ENCODE measurements around the gene CCDC30.

The CCDC30 gene

DNA sequence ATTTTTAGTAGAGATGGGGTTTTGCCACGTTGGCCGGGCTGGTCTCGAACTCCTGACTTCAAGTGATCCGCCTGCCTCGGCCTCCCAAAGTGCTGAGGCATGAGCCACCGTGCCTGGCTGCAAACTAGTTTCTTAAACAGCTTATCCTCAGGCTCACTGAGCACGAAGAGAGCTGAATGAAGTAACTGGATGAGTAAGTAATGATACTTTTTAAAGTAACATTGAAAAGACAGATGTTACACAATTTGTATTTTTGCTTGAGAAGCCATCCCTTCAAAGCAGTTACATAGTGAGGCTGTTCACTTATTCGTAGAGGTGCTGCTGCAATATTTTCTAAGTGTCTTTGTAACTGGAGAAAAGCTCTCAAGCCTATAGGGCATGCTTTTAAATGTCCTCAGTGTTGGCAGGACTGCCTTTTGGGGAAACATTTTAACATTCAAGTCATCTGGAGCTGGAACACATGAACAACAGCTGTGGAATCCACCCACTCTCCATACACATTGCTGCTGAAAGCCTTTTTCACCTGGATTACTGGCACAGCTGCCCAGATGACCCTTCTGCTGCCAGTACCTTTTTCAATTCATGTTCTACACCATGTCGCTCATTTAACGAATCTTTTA lies 216.4 kb downstream of the CCDC30 start:
- no peak overlapping the region for H2AFZ ChIP-seq (ENCODE audit: low read length)
- H3K27me3 ChIP-seq (ENCODE audit: insufficient read depth, low read length, poor library complexity, severe bottlenecking): no peaks in the 10 kb centered on the region
- peaks cover 22% of the 10 kb centered on the region for H3K4me1 ChIP-seq (ENCODE audit: insufficient read depth, low read length, poor library complexity, severe bottlenecking)
- H3K4me3 ChIP-seq (ENCODE audit: low read length, poor library complexity, severe bottlenecking): no peak overlapping the region
- no peaks in the 10 kb centered on the region for H3K9me2 ChIP-seq (replicated peaks; ENCODE audit: low read depth, low read length)
- H4K20me1 ChIP-seq (ENCODE audit: insufficient read depth, low read length, poor library complexity, severe bottlenecking): peaks cover 15% of the 10 kb centered on the region
- H3K36me3 ChIP-seq (ENCODE audit: insufficient read depth, low read length): peaks cover 26% of the 10 kb centered on the region
- H3K9me3 ChIP-seq (ENCODE audit: insufficient read depth, low read depth, low read length): no peaks in the 10 kb centered on the region
- TF ChIP-seq, protein P1, sequence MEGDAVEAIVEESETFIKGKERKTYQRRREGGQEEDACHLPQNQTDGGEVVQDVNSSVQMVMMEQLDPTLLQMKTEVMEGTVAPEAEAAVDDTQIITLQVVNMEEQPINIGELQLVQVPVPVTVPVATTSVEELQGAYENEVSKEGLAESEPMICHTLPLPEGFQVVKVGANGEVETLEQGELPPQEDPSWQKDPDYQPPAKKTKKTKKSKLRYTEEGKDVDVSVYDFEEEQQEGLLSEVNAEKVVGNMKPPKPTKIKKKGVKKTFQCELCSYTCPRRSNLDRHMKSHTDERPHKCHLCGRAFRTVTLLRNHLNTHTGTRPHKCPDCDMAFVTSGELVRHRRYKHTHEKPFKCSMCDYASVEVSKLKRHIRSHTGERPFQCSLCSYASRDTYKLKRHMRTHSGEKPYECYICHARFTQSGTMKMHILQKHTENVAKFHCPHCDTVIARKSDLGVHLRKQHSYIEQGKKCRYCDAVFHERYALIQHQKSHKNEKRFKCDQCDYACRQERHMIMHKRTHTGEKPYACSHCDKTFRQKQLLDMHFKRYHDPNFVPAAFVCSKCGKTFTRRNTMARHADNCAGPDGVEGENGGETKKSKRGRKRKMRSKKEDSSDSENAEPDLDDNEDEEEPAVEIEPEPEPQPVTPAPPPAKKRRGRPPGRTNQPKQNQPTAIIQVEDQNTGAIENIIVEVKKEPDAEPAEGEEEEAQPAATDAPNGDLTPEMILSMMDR (conservative IDR thresholded peaks at IDR 0.05; ENCODE audit: low read length): no peak
- TF ChIP-seq EZH2phosphoT487 (IDR thresholded peaks at IDR 0.05; ENCODE audit: borderline replicate concordance): no peak
- no peak overlapping the region for H3K4me2 ChIP-seq (ENCODE audit: low read depth, low read length, poor library complexity, severe bottlenecking)
- peaks cover 40% of the 10 kb centered on the region for H3K79me2 ChIP-seq (ENCODE audit: insufficient read depth, low read length)
- no peaks in the 10 kb centered on the region for H3F3A ChIP-seq (ENCODE audit: low read depth)
- no peak overlapping the region for H3K9ac ChIP-seq (ENCODE audit: low read depth, low read length, poor library complexity, severe bottlenecking)

DNA sequence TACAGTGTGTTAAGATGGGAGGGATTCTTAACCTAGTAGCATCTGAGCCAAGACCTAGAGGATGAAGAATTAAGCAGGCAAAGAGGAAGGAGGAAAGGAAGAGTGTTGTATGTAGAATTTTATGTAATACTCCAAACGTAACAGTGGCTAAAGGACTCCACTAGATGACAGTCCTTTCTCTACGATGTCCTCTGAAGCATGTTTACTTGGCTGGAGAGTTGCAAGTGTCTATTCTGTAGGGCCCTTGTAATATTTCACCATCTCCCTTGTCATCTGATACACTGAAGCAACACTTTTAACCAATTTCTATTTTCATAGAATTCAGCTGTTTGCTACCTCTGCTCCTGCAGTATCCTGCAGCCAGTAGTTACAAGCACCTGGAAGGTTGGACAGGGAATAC lies 217.0 kb downstream of the CCDC30 start:
- Histone ChIP-seq H3K9ac (ENCODE audit: low read depth, low read length, poor library complexity, severe bottlenecking) (peak overlapping the region; percentile 92), H3K79me2 (ENCODE audit: insufficient read depth, low read length) (peaks cover 45% of the 10 kb centered on the region), H3K36me3 (ENCODE audit: insufficient read depth, low read length) (peaks cover 22% of the 10 kb centered on the region), H2AFZ (ENCODE audit: low read length) (no peak overlapping the region), H3K27me3 (ENCODE audit: insufficient read depth, low read length, poor library complexity, severe bottlenecking) (no peaks in the 10 kb centered on the region), H3K4me2 (ENCODE audit: low read depth, low read length, poor library complexity, severe bottlenecking) (peak overlapping the region; percentile 90), H3K9me2 (replicated peaks; ENCODE audit: low read depth, low read length) (no peaks in the 10 kb centered on the region), H3K4me3 (ENCODE audit: low read length, poor library complexity, severe bottlenecking) (peak overlapping the region; percentile 83), H3F3A (ENCODE audit: low read depth) (no peaks in the 10 kb centered on the region), H3K4me1 (ENCODE audit: insufficient read depth, low read length, poor library complexity, severe bottlenecking) (peaks cover 28% of the 10 kb centered on the region), H4K20me1 (ENCODE audit: insufficient read depth, low read length, poor library complexity, severe bottlenecking) (peaks cover 21% of the 10 kb centered on the region), H3K9me3 (ENCODE audit: insufficient read depth, low read depth, low read length) (no peaks in the 10 kb centered on the region)
- TF ChIP-seq, protein P1 (conservative IDR thresholded peaks at IDR 0.05; ENCODE audit: low read length): no peak
- TF ChIP-seq EZH2phosphoT487 (IDR thresholded peaks at IDR 0.05; ENCODE audit: borderline replicate concordance): no peak

DNA sequence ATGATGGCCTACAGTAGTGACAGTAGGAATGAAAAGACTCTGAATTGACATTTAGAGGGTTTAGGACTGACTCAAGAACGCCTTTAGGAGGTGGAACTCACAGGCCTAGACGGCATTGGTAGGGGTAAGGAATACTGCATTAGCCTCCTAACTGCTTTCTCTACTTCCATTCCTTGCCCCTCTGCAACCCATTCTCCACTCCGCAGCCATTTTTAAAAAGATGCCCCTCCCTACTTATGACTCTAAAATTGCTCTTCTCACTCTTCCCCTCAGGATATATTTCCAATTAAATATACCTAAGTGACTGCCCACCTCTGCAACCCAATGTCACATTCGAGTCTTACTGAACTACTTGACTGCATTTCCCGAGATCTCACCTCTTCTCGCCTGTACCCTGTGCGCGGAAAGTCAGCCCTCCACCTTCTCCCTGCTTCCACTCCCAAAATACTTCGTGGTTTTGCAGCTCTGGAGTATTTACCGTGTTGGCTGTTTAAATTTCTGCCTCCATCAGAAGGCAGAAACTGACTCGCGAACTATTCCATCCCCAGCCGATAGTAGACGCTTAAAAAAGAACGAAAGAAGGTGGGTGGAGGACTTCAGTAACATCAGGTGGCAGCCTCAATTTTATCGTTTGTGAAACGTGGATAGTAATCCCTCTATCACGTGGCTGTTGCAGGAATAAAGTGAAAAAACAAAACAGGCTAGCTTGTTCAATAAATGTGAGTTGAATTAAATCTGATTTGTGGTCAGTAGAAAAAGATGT lies 218.0 kb downstream of the CCDC30 start:
- H4K20me1 ChIP-seq (ENCODE audit: insufficient read depth, low read length, poor library complexity, severe bottlenecking): peaks cover 32% of the 10 kb centered on the region
- peaks cover 56% of the 10 kb centered on the region for H3K79me2 ChIP-seq (ENCODE audit: insufficient read depth, low read length)
- TF ChIP-seq, protein P1 (conservative IDR thresholded peaks at IDR 0.05; ENCODE audit: low read length): 0 out of 2 replicates have a peak, but pooled peaks have one; percentile 19
- TF ChIP-seq EZH2phosphoT487 (IDR thresholded peaks at IDR 0.05; ENCODE audit: borderline replicate concordance): no peak
- no peaks in the 10 kb centered on the region for H3K27me3 ChIP-seq (ENCODE audit: insufficient read depth, low read length, poor library complexity, severe bottlenecking)
- H3K4me3 ChIP-seq (ENCODE audit: low read length, poor library complexity, severe bottlenecking): peak overlapping the region; percentile 83
- H3K9ac ChIP-seq (ENCODE audit: low read depth, low read length, poor library complexity, severe bottlenecking): peak overlapping the region; percentile 92
- H3K4me2 ChIP-seq (ENCODE audit: low read depth, low read length, poor library complexity, severe bottlenecking): peak overlapping the region; percentile 90
- H3K4me1 ChIP-seq (ENCODE audit: insufficient read depth, low read length, poor library complexity, severe bottlenecking): peaks cover 38% of the 10 kb centered on the region
- H3F3A ChIP-seq (ENCODE audit: low read depth): no peaks in the 10 kb centered on the region
- H3K36me3 ChIP-seq (ENCODE audit: insufficient read depth, low read length): peaks cover 12% of the 10 kb centered on the region
- peak overlapping the region; percentile 79 for H2AFZ ChIP-seq (ENCODE audit: low read length)
- no peaks in the 10 kb centered on the region for H3K9me3 ChIP-seq (ENCODE audit: insufficient read depth, low read depth, low read length)
- no peaks in the 10 kb centered on the region for H3K9me2 ChIP-seq (replicated peaks; ENCODE audit: low read depth, low read length)
